Esophagus mucosa (tissue), 1 donor: ENCODE data around the gene GFOD2. TPM values are rescaled to one million over a fixed set of nuclear protein-coding genes. Genes with fewer than 3 reads are reported as not detected.

Source experiments
- ATAC-seq: fragments of 200-7000 bp; cut with Tn5 transposase; one replicate; pipeline ENCODE4 v1.9.1; 2020
- total RNA-seq: library from RNA; stranded (reverse); gene quantifications from one replicate; pipeline ENCODE4 v1.2.4, GENCODE V29; 2023
- donor health status: DM: yes; HTN: yes; CAD: no.

The GFOD2 gene
- total RNA-seq, 1 donor from 2014 or later: 25.4 TPM

DNA sequence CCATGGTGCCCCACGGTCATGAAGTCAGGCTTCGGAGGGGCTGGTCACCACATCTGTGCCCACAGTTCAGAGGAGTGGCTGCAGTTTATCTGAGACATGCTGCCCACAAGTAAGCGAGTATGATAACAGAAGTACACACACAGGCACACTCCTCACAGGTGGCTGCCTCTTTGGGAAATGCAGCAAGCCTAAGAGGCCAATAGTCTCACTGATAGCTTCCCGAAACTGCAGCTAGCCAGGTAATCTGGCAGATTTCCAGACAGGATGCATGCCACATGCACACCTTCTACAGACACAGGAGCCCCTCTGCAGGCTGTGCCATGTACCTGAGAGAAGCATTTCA, 12.6 kb upstream of the GFOD2 start:
- ATAC-seq: no peak

DNA sequence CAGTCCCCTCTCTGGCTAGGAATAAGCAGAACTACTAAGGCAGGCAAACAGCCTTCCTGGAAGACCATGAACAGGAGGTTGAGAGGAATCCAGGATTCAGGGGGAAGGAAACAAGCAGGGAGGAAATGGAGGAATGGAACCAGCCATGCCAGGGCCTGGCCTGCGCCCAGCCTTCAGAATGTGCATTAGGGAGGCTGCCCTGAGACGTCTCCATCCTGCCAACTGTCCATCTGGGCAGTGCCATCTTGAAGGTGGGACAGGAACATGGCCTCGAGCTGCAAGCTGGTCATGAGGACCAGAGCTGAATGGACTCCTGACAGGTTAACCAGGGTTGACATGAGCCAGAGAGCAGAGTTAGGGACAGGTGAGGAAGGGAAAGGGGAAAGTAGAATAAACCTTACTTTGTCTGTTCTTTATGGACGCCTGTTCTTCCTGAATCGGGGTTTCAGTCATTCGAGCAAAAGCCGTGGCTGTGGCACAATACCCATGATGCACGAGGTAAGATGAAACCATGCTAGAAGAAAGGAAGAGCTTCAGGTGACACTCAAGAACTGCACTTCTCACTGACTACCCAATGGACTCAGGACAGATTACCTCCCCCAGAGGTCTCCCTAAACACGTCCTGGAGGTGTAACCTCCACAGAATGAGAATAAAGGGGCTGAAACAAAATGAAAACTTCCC, 12.1 kb upstream of the GFOD2 start:
- ATAC-seq: no peak

DNA sequence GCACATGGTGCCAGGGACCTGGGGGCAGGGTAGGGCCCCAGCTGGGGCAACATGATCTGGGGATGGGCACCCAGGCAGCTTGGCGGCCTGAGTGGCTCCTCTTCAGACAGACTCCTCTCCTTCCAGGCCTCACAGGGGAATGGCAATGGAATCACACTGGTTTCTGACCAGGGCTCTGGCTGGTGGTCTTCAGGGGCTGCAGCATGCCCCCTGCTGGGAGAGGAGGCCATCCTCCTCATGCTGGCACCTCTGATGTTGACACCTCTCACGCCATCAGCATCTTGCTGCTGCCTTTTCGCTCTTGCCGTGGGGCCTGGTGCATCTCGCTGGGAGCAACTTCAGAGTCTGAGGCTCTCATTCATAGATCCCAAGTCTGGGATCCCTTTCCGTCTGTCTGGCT, 11.2 kb upstream of the GFOD2 start:
- ATAC-seq: no peak

DNA sequence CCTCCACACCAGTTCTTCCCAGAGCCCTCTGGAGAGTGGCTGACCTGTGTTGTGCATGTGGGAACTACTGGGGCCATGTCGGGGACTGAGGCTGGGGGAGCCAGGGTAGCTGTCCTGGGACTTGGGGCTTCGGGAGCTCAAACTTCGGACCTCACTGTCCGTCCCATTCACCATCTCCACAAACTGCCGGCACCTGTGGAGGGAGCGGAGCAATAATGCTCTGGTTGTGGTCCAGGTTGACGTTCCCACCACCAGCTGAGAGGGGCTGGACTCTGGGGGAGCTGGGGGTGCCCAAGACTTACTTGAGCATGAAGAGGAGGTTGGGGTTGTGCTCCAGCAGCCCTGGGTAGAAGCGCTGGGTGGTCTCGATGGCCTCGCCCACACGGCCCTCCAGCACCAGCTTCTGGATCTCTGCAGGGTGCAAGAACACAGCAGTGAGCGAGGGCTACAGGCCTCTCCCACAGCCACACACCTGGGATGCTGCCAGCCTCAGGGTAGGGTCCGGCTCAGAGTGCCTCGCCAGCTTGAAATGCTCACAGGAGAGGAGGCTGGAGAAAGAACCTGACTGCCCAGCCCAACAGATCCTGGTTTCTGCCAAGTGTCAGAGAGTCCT, 10.6 kb upstream of the GFOD2 start:
- ATAC-seq: no peak

DNA sequence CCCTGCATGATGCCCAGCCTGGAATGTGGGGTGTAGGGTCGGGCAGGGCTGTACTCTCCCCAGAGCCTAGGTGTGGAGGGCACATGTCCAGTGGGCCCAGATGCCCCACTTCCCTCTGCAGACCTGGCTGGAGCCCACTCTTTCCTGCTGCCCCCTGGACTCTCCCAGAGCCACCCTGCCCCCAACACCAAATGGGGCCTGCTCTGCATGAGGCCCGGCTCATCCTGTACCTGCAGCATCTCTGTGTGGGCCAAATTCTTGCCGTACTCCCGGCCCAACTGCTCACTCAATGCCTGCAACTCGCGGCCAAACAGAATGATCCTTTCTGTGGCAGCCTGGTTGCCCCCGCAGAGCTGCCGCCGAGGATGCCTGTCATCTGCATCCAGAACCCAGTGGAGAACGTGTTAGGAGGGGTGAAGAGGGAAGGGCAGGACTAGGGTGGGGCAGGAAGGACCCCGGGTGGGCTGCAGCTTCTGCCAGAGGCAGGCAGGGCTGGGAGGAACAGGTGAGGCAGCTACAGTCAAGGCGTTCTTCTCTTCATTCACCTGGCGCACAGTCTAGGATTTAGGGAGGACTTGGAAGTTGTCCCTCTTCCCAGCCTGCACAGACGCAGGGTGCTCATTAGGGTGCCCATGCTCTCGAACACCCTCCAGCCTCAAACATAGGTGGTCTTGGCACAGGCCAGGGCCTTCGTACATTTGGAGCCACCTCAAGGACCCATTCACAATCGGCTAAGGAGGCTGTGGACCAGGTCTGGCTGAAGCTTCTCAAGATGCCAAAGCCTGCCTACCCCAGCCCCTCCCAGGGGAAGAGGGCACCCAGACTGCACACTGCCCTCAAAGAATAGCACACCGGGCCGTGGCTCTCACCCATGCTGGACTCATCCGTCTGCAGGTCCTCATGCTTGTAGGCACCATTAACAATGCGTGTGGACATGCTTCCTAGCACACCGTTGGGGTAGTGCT, 8.7 kb upstream of the GFOD2 start:
- ATAC-seq: no peak

DNA sequence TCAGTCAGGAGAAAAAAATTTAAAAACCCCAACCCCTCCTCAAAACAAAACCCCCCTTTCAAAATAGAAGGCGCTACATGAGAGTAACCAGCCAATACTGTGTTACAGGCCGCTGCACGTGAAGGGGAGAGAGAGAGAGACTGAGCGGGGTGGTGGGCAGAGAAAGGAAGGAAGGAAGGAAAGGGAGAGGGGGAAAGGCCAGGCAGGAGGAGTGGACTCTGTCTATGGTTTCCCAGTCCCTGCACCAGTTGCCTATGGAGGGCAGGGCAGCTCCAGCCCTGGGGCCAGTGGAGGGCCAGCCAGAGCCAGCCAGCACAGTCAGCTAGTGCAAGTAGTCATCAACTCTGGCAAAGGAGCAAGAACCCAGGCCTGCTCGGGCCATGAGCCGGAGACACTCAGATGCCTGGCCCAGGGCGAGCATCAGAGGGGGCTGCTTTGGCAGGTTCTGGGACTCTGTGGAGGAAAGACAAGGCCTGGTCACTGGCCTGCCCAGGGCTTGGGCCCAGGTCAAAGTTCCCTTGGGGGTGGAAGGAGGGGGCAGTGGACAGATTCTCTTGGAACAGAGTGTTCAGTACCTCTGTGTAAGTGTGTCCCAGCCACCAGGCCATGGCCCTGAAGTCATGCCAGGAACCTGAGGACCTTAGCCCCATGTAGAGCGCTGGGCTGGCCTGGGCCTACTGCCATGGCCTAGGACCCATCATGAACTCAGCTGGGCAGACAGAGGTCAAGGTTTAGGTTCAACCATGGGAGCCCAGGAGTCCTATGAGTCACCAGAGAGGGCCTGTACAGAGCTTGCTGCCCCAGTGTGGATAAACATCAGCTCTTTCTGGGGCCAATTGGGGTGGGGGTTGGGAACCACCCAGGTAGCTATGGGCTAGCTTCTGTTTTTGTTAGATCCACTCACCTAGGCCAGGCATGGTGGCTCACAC, 7.3 kb upstream of the GFOD2 start:
- ATAC-seq: no peak

DNA sequence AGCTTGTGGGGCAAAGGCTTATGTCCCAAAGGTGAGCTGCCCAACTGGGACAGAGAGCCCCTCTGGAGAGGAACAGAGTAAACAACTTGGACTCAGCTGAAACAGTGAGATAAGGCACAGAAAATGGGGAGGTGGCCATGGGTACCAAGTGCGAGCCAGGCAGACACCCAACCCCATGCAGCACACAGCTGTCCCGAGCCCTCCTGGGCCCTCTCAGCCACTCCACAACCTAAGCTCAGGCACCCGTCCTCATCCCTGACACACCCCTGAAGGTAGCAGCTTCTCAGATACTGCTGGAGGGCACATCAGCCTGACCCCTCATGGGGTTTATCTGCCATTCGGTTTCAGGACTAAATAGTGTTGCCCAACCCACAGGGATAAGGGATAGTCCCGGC, 4.8 kb upstream of the GFOD2 start:
- no peak for ATAC-seq

DNA sequence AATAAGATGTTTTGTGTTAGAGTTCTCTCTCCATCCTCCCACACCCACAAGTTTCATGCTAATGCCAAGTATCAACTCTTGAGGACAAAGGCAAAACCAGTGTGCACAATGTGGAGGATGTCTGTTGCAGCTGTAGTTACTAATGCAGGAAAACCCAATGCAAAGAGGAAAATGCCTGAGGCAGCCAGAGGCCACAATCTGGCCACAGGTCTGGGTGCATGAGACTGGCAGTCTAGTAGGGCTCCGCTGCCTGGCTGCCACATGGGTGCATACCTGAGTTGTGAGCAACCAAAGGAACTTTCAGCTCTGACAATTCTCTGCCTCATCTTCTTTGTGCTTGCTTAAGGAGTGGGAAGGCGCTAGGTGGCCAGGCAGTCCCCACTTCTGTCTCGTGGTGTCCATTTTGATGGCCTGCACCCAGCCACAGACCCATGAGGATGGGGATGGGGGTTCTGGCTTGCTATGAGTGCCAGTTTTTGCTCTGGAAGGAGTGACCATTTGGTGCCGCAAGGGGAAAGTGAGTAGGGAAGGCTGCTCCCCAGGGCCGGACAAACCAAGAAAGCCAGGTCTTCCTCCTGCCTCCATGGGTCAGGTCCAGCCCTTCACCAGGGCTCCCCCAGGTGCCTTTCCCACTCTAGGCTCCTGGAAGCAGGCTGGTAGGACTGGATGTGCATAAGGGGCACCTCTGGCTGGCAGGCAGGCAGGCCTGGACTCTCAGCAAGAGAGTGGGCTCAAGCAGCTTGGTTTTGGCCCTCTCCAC, 4.2 kb upstream of the GFOD2 start:
- peak; percentile 10 for ATAC-seq

DNA sequence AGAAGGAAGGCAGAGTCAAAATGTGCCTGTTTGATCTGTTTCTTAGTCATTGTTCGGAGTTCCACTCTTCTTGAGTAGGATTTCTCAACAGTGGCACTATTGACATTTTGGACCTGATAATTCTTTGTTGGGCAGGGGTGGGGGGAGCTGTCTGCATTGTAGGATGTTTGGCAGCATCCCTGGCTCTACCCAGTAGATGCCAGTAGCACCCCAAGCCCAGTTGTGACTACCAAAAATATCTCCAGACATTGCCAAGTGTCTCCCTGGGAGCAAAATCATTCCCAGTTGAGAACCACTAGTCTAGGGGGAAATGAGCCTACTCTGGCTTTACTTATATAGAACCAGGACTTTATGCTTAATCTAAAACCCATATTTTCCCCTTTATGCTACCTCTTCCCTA, 1.1 kb upstream of the GFOD2 start:
- ATAC-seq: no peak

DNA sequence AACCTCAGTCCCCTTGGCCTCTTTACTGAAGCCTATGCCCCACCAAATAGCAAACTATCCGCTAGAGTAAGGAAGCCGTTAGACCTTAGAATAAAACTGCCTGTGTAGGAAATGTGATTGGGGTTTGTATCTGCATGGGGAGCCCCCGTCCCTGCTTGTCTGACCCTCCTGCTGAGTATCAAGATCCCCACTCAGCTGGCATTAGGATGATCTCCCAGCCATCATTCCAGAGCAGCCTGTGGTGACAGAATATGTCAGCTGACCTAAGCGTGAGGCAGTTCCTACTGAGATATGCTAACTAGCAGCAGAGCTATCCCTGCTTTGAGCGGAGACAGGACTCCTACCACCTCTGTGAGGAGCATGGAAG, 645 bp upstream of the GFOD2 start:
- ATAC-seq: peak; percentile 47

DNA sequence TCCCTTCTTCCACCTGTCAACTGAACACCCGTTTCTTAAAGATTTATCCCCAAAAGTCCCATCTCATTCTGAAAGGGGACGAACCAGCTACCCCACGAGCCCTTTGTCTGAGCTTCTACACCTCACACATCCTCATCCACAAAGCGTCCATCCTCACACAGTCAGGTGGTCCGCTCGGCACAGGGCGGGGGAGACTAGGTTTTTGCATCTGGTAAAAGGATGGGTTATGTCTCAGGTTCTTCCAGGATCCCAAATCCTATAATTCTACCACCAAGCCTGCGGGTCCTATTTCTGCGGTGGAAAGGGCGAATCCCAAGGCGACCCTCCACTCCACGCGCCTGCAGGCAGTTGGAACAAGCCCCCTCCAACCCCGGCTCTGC, 458 bp downstream of the GFOD2 start:
- peak; percentile 17 for ATAC-seq

DNA sequence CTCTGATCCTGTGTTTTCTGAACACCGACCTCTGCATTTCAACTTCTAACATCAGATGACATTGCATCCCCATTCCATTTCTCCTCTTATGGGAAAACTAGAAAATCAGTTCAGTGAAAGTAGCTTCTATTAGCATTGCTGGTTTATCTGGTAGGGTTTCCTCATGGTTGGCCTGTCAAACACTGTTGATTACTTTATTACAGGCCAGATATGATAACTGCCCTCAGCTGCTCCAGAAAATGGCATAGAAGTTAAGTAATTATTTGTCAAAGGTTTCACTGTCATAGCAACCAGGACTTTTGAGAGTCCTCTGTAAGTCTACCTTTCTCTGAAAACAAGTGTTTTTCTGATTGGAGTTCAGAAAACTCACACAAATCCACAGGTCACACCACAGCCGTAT, 3.0 kb downstream of the GFOD2 start:
- no peak for ATAC-seq

DNA sequence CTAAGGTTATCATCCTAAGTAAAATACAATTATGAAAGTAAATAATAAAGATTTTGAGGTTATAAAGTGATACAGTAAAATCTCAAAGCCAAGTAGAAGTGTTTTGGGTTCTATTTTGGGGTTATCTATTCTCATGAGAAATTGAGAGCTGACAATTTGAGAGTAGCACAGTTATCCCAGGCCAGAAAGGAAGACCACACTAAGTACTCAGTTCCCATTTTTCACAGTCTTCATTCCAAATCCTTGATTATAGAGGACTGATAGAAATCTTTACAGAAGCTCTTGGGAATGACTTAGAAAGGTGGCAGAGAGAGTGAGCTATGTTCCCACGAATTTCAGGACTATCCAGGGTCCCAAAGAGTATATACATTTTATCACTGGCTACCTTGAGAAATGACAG, 4.6 kb downstream of the GFOD2 start:
- ATAC-seq: no peak

DNA sequence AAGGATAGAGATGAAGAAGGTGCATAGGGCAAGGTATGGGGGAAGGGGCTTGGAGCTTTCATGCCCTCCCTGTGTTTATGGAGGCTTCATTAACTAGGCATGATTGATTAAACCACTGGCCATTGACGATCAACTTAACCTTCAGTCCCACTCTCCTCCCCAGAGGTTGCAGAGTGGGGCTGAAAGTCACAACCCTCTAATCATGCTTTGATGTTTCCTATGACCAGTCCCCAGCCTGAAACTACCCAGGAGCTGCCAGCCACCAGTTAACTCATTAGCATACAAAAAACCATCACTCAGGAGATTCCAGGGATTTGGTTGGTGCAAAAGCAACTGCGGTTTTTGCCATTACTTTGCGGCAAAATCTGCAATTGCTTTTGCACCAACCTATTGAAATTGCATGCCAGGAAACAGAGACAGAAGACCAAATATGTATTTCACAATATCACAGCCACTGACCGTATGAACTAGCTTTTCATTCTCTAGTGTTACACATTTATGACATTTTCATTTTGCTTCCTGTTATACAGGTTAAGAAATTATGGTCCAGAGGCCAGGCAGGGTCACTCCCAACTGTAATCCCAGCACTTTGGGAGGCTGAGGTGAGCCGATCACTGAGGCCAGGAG, 5.4 kb downstream of the GFOD2 start:
- peak; percentile 68 for ATAC-seq

DNA sequence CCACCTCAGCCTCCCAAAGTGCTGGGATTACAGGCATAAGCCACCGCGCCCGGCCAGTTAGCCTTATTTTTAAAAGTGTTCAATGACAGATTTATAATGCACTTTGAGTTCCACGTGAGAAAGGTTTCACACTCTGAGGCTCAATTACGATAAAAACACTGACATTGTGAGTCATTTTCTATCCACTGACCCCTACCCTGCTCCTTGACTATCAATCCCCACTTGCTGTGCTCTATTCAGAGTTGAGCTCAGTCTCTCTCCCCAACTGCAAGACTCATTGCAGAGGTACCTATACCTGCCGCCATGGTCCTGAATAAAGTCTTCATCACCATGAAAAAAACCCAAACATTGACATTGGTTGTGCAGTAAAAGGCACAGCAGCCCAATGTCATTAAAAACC, 8.5 kb downstream of the GFOD2 start:
- no peak for ATAC-seq

DNA sequence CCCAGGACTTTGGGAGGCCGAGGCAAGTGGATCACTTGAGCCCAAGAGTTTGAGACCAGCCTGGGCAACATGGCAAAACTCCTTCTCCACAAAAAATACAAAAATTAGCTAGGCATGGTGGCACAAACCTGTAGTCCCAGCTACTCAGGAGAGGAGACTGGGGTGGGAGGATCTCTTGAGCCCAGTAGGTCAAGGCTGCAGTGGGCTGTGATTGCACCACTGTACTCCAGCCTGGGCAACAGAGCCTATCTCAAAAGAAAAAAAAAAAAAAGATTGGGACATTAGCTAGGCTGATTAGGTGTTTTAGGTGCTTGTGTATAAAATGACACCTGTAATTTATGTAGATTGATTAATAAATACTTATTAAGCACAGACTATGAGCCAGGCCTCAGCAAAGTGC, 10.1 kb downstream of the GFOD2 start:
- no peak for ATAC-seq

DNA sequence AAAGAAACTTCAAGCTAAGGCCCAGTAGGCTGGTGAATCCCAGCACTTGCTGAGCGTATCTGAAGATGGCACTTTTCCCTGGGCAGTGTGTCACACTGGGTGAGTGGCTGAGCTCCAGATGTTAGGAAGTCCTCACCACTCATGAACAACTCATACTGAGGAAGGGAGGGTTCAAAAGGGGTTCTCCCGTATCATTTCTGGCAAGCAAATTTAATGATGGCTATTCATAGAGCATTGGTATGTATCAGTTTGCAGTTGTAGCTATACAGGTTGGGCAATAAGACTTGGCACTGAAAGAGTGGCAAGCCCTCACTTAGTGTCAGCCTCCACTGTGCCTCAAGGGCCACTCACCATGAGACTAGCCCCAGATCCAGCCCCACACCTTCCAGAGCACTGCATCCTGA, 10.7 kb downstream of the GFOD2 start:
- ATAC-seq: peak; percentile 87

DNA sequence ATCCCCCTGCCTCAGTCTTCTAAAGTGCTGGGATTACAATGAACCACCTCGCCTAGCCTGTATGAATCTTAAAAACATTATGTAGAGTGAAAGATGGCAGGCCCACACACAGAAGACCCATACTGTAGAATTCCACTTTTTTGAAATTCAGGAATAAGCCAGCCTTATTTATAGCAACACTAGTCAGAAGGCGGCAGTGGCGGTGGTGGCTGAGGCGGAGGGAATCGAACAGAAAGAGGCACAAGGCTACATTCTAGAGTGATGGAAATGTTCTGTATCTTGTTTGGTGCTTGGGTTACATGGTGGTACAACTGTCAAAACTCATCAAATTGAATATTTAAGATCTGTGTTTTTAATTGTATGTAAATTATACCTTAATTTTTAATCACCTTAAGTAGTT, 11.3 kb downstream of the GFOD2 start:
- ATAC-seq: no peak

DNA sequence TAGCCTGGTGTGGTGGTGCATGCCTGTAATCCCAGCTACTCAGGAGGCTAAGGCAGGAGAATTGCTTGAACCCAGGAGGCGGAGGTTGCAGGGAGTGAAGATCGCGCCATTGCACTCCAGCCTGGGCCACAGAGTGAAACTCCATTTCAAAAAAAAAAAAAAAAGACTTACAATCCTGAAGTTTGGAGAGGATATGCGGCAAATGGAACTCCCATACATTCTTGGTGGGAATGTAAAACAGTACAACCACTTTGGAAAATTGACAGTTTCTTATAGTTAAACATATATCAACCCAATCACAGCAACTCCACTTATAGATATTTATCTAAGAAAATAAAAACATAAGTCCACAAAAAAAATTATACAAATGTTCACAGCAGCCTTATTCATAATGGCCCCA, 11.9 kb downstream of the GFOD2 start:
- no peak for ATAC-seq

DNA sequence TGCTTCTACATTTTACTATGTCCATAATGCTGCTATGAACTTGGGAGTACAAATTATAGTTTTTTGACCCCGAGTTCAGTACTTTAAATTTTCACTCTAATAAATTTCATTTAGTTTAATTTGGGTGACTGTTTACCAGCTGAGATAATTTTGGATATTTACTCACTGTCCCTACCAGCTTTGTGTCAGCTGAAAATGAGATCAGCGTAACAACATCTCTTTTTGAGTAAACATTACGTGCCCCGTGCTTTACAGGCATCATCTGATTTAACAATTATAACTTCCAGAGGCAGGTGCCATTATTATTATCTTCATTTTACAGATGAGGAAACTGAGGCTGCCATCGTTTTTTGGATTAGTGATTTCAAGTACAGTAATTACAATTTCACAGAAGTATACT, 15.0 kb downstream of the GFOD2 start:
- ATAC-seq: no peak

DNA sequence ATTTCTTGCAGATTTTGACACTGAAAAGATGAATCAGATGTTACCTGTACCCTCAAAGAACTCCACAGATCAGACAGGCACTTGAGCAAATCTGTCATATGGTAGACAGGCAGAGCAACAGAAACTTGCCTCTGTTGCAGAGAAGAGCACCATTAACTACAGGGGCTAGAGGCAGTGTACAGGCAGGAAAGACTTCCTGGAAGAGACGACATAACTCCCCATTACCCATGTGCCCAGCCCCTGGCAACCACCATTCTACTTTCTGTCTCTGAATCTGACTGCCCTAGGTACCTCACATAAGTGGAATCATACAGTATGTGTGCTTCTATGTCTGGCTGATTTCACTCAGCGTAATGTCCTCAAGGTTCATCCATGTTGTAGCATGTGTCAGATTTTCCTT, 15.5 kb downstream of the GFOD2 start:
- ATAC-seq: no peak

DNA sequence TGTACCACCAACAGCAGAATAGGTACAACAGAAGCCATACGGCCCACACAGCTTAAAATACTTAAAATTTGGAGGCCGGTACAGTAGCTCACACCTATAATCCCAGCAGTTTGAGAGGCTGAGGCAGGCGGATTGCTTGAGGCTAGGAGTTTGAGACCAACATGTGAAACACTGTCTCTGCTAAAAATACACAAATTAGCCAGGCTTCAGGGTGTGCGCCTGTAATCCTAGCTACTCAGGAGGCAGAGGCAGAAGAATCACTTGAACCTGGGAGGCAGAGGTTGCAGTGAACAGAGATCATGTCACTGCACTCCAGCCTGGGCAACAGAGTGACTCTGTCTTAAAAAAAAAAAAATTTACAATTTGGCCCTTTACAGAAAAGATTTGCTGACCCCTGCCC, 17.0 kb downstream of the GFOD2 start:
- no peak for ATAC-seq
